HCT116 (cell line): ENCODE data around the gene NR2C2. TPM values are rescaled to one million over a fixed set of nuclear protein-coding genes. Genes with fewer than 3 reads are reported as not detected.

Experiments used
- ATAC-seq: fragments of 200-7000 bp; cut with Tn5 transposase; 2 replicates; pipeline ENCODE4 v1.9.1; 2020; ENCODE audit warnings: mild to moderate bottlenecking, moderate library complexity
- BruUV-seq: library from RNA; stranded (reverse); fragments of 400-500 nt; replicated peaks from 2 replicates; lab custom pipeline; 2021; lab: Mats Ljungman, UMichigan
- CTCF ChIA-PET: fragments of 300-600 bp; sonication (Branson Sonifier 250); formaldehyde crosslinking; loops from one replicate; lab custom pipeline; 2021; ENCODE audit warnings: antibody characterized with exemption; lab: Charles Lee
- POLR2A ChIA-PET: fragments of 300-600, 350-600 bp; sonication (Branson Sonifier 250); formaldehyde crosslinking; loops from one replicate; lab custom pipeline; 2021; ENCODE audit warnings: antibody characterized with exemption; lab: Charles Lee
- RAD21 ChIA-PET, 2 experiments: fragments of 300-600 bp; sonication (Branson Sonifier 250); formaldehyde crosslinking; loops; one replicate each; lab custom pipeline; 2023; ENCODE audit warnings: low total read pairs in 2 of 2; ENCODE audit not compliant: uncharacterized antibody in 2 of 2, unreplicated experiment in 2 of 2, low non-redundant PET in 1 of 2; lab: Charles Lee
- DNase-seq: peaks from one replicate; pipeline ENCODE4 v3.0.0-alpha.2; 2010; ENCODE audit warnings: low read depth, low spot score
- H2AFZ ChIP-seq: fragments of 200-600 bp; shearing (Covaris generic), sonication (generic); 2 replicates; pipeline ENCODE4 v1.6.1; 2017; ENCODE audit warnings: low read depth, mixed run types, mixed read lengths, antibody characterized with exemption, low read length; ENCODE audit not compliant: poor library complexity, severe bottlenecking
- H3K27ac ChIP-seq: 2 replicates; pipeline ENCODE4 v1.5.1; 2012; ENCODE audit warnings: low read depth, low read length
- H3K27me3 ChIP-seq: fragments of 200-600 bp; sonication (generic); 2 replicates; pipeline ENCODE4 v1.6.1; 2016; ENCODE audit warnings: mixed run types, low read length, mixed read lengths; ENCODE audit not compliant: insufficient read depth
- H3K36me3 ChIP-seq, 2 experiments: fragments of 200-500 bp in 1 of 2; fragments of 200-600 bp in 1 of 2; sonication (Bioruptor generic) in 1 of 2; sonication (generic) in 1 of 2; 2 replicates each; pipeline versions ENCODE4 v1.5.1 to v1.6.1; 2014 to 2016; ENCODE audit warnings: low read length in 2 of 2, inconsistent platforms in 1 of 2, mixed read lengths in 1 of 2, mixed run types in 1 of 2; ENCODE audit not compliant: insufficient read depth in 2 of 2, control insufficient read depth in 1 of 2
- H3K4me1 ChIP-seq, 2 experiments: fragments of 200-600 bp in 1 of 2; sonication (generic) in 1 of 2; 2 replicates each; pipeline versions ENCODE4 v1.5.1 to v1.6.1; 2012 to 2017; ENCODE audit warnings: low read length in 2 of 2, inconsistent platforms in 1 of 2, mild to moderate bottlenecking in 1 of 2, mixed read lengths in 1 of 2, mixed run types in 1 of 2, moderate library complexity in 1 of 2; ENCODE audit not compliant: insufficient read depth in 2 of 2, control insufficient read depth in 1 of 2
- H3K4me2 ChIP-seq: fragments of 200-600 bp; sonication (generic); 2 replicates; pipeline ENCODE4 v1.6.1; 2017; ENCODE audit warnings: mixed run types, low read length, mixed read lengths
- H3K4me3 ChIP-seq, 2 experiments: fragments of 200-600 bp in 1 of 2; sonication (generic) in 1 of 2; replicated peaks in 1 of 2; 2 replicates each; pipeline ENCODE4 v1.5.1; 2011 to 2016; ENCODE audit warnings: low read length in 2 of 2, control low read depth in 1 of 2, low read depth in 1 of 2, mild to moderate bottlenecking in 1 of 2, mixed read lengths in 1 of 2, mixed run types in 1 of 2
- H3K79me2 ChIP-seq: fragments of 200-600 bp; sonication (generic); 2 replicates; pipeline ENCODE4 v1.6.1; 2017; ENCODE audit warnings: mild to moderate bottlenecking, mixed run types, low read length, moderate library complexity, mixed read lengths; ENCODE audit not compliant: insufficient read depth
- H3K9ac ChIP-seq: fragments of 200-600 bp; sonication (generic); 2 replicates; pipeline ENCODE4 v1.6.1; 2016; ENCODE audit warnings: low read length, mixed read lengths
- H3K9me2 ChIP-seq: fragments of 200-600 bp; sonication (generic), shearing (Covaris generic); 2 replicates; pipeline ENCODE4 v1.6.1; 2017; ENCODE audit warnings: mixed run types, mild to moderate bottlenecking, moderate library complexity; ENCODE audit not compliant: insufficient read depth
- H3K9me3 ChIP-seq, 2 experiments: fragments of 200-500 bp in 1 of 2; fragments of 200-600 bp in 1 of 2; sonication (Bioruptor generic) in 1 of 2; sonication (generic) in 1 of 2; 2 replicates each; pipeline ENCODE4 v1.6.1; 2014 to 2017; ENCODE audit warnings: low read length in 2 of 2, mixed read lengths in 2 of 2, inconsistent platforms in 1 of 2, low read depth in 1 of 2, mild to moderate bottlenecking in 1 of 2, mixed run types in 1 of 2, moderate library complexity in 1 of 2; ENCODE audit not compliant: control insufficient read depth in 1 of 2, insufficient read depth in 1 of 2
- H4K20me1 ChIP-seq: fragments of 200-600 bp; sonication (generic), shearing (Covaris generic); 2 replicates; pipeline ENCODE4 v1.6.1; 2017; ENCODE audit warnings: mixed run types, mild to moderate bottlenecking, moderate library complexity; ENCODE audit not compliant: insufficient read depth
- CBX3 ChIP-seq: IDR thresholded peaks from 2 replicates; pipeline ENCODE4 v1.6.1; 2012; ENCODE audit warnings: low read depth
- CEBPB ChIP-seq: IDR thresholded peaks from 2 replicates; pipeline ENCODE4 v1.6.1; 2012; ENCODE audit warnings: low read depth
- EGR1 ChIP-seq: IDR thresholded peaks from 2 replicates; pipeline ENCODE4 v1.6.1; 2012; ENCODE audit warnings: low read depth
- EZH2 ChIP-seq: fragments of 200-600 bp; sonication (generic); IDR thresholded peaks from 2 replicates; pipeline ENCODE4 v1.6.1; 2017; ENCODE audit warnings: antibody characterized with exemption, mixed run types
- JUND ChIP-seq: IDR thresholded peaks from 2 replicates; pipeline ENCODE4 v1.6.1; 2012
- MAX ChIP-seq: IDR thresholded peaks from 2 replicates; pipeline ENCODE4 v1.6.1; 2012
- POLR2A ChIP-seq: IDR thresholded peaks from 2 replicates; pipeline ENCODE4 v1.7.0; 2011; ENCODE audit warnings: borderline replicate concordance; ENCODE audit not compliant: insufficient read depth, insufficient read length; ENCODE audit errors: extremely low read depth
- RAD21 ChIP-seq: IDR thresholded peaks from 2 replicates; pipeline ENCODE4 v1.6.1; 2012; ENCODE audit warnings: low read depth, mild to moderate bottlenecking
- SIN3A ChIP-seq: IDR thresholded peaks from 2 replicates; pipeline ENCODE4 v1.6.1; 2012; ENCODE audit warnings: low read depth
- SP1 ChIP-seq: IDR thresholded peaks from 2 replicates; pipeline ENCODE4 v1.6.1; 2012; ENCODE audit warnings: low read depth
- SRF ChIP-seq: IDR thresholded peaks from 2 replicates; pipeline ENCODE4 v1.6.1; 2012; ENCODE audit warnings: low read depth
- intact Hi-C: fragments of 100-400 bp; cut with micrococcal nuclease; formaldehyde crosslinking; loops from 2 replicates; pipeline ENCODE4 v1.10.0; 2022
- total RNA-seq: library from RNA; stranded (reverse); gene quantifications from one replicate; pipeline ENCODE4 v1.2.1, GENCODE V29; 2021; ENCODE audit not compliant: unreplicated experiment

NR2C2 gene
- total RNA-seq, 1 experiment from 2014 or later: 45.0 TPM

GRCh38 chr3:15079091-15079490 is 131.7 kb downstream of the NR2C2 start (continued):
- TF ChIP-seq SIN3A (no peak), SRF (no peak), POLR2A (no peak), MAX (no peak), JUND (no peak), CEBPB (no peak), EGR1 (no peak)
- TF ChIP-seq, all 23 proteins: peak for 0

- Histone ChIP-seq H3K4me2 (no peak overlapping the region), H3K79me2 (no peaks in the 10 kb centered on the region)
- intact Hi-C loops: no loop called here
- TF ChIP-seq POLR2A (no peak), RAD21 (no peak), CEBPB (peak; percentile 72)
- TF ChIP-seq, all 23 proteins: peak for 1
- ATAC-seq (no peak), DNase-seq (no peak)
- Histone ChIP-seq H3K4me1 (no peaks in the 10 kb centered on the region), H3K9me3 (no peaks in the 10 kb centered on the region), H4K20me1 (no peaks in the 10 kb centered on the region), H3K27me3 (no peaks in the 10 kb centered on the region), H3K9ac (no peak overlapping the region), H3K9me2 (no peaks in the 10 kb centered on the region), H3K4me3 (no peak overlapping the region), H2AFZ (no peak overlapping the region), H3K27ac (no peak overlapping the region), H3K36me3 (peaks cover 19 to 34% of the 10 kb centered on the region in 2 experiments)
- BruUV-seq: no TSS peak
- ChIA-PET CTCF (no interaction called here), RAD21 (no interaction called here), POLR2A (no interaction called here)
Observed at GRCh38 chr3:15081960-15082664, 134.7 kb downstream of the NR2C2 start.

GRCh38 chr3:15083252-15083651 is 135.9 kb downstream of the NR2C2 start:
- RAD21 ChIA-PET: no interaction called here
- peaks cover 8 to 25% of the 10 kb centered on the region in 2 experiments; a peak in 3 of 4 replicates for H3K36me3 ChIP-seq
- H3K79me2 ChIP-seq: no peaks in the 10 kb centered on the region
- H3K27ac ChIP-seq: no peak overlapping the region
- no peaks in the 10 kb centered on the region for H3K27me3 ChIP-seq
- no TSS peak for BruUV-seq
- no peaks in the 10 kb centered on the region for H3K9me2 ChIP-seq
- TF ChIP-seq SP1 (no peak), CBX3 (no peak), EZH2 (no peak), CEBPB (no peak)
- CTCF ChIA-PET: no interaction called here
- no peaks in the 10 kb centered on the region for H4K20me1 ChIP-seq
- H2AFZ ChIP-seq: no peak overlapping the region
- H3K9ac ChIP-seq: no peak overlapping the region
- no peaks in the 10 kb centered on the region for H3K4me1 ChIP-seq
- ATAC-seq: no peak
- no peaks in the 10 kb centered on the region for H3K9me3 ChIP-seq
- intact Hi-C loops: no loop called here
- no peak overlapping the region for H3K4me3 ChIP-seq
- no peak overlapping the region for H3K4me2 ChIP-seq
- DNase-seq: no peak
- POLR2A ChIA-PET: no interaction called here
